B cell (primary cell): ENCODE data around the gene SLC5A2. TPM values are rescaled to one million over a fixed set of nuclear protein-coding genes. Genes with fewer than 3 reads are reported as not detected.

Experiments used
- ATAC-seq: fragments of 200-7000 bp; cut with Tn5 transposase; one replicate; pipeline ENCODE4 v1.10.0; 2021; ENCODE audit warnings: low read depth, mild to moderate bottlenecking, moderate number of reproducible peaks, moderate library complexity
- CTCF ChIA-PET: fragments of 350-600 bp; sonication (Branson Sonifier 250); formaldehyde crosslinking; loops from one replicate; lab custom pipeline; 2021; ENCODE audit warnings: antibody characterized with exemption, inconsistent platforms; lab: Charles Lee
- POLR2A ChIA-PET: fragments of 350-600 bp; sonication (Branson Sonifier 250); formaldehyde crosslinking; loops from one replicate; lab custom pipeline; 2021; ENCODE audit warnings: antibody characterized with exemption; lab: Charles Lee
- DNase-seq: peaks from one replicate; pipeline ENCODE4 v3.0.0; 2013
- H2AFZ ChIP-seq: 2 replicates; pipeline ENCODE4 v1.6.1; 2012; ENCODE audit warnings: mild to moderate bottlenecking, low read depth, low read length; ENCODE audit not compliant: insufficient read depth, poor library complexity, severe bottlenecking
- H3K27ac ChIP-seq, 2 donors: 1 replicate in 1 of 2; 2 replicates in 1 of 2; pipeline ENCODE4 v1.5.1; 2012 to 2013; ENCODE audit warnings: low read length in 2 of 2, mild to moderate bottlenecking in 2 of 2, moderate library complexity in 1 of 2
- H3K27me3 ChIP-seq, 4 experiments: fragments of 200-600 bp in 1 of 4; sonication (generic) in 1 of 4; replicated peaks in 1 of 4; 1 replicate in 2 of 4; 2 replicates in 2 of 4; pipeline versions ENCODE4 v1.6.1 to v1.7.0; 2013 to 2016; ENCODE audit warnings: low read length in 3 of 4, mild to moderate bottlenecking in 2 of 4, mixed read lengths in 1 of 4, moderate library complexity in 1 of 4; ENCODE audit not compliant: insufficient read depth in 4 of 4, control insufficient read depth in 3 of 4; ENCODE audit errors: control extremely low read depth in 1 of 4
- H3K36me3 ChIP-seq, 2 experiments: replicated peaks in 1 of 2; 1 replicate in 1 of 2; 2 replicates in 1 of 2; pipeline versions ENCODE4 v1.6.1 to v1.7.1; 2013; ENCODE audit warnings: low read length in 1 of 2; ENCODE audit not compliant: insufficient read depth in 2 of 2, control insufficient read depth in 1 of 2; ENCODE audit errors: control extremely low read depth in 1 of 2, extremely low read depth in 1 of 2
- H3K4me1 ChIP-seq, 2 donors: fragments of 200-600 bp in 1 of 2; sonication (generic) in 1 of 2; 1 replicate in 1 of 2; 2 replicates in 1 of 2; pipeline versions ENCODE4 v1.5.1 to v1.6.1; 2013 to 2017; ENCODE audit warnings: low read length in 2 of 2; ENCODE audit not compliant: control insufficient read depth in 2 of 2, insufficient read depth in 2 of 2
- H3K4me2 ChIP-seq: replicated peaks from 2 replicates; pipeline ENCODE3; 2012; ENCODE audit warnings: mild to moderate bottlenecking, low read depth, low read length; ENCODE audit not compliant: poor library complexity, severe bottlenecking
- H3K4me3 ChIP-seq, 5 experiments: fragments of 200-600 bp in 1 of 5; sonication (generic) in 1 of 5; 1 replicate in 3 of 5; 2 replicates in 2 of 5; pipeline versions ENCODE4 v1.5.1 to v1.7.0; 2011 to 2016; ENCODE audit warnings: low read length in 4 of 5, mild to moderate bottlenecking in 4 of 5, low read depth in 2 of 5, control low read depth in 1 of 5, moderate library complexity in 1 of 5; ENCODE audit not compliant: insufficient read depth in 1 of 5; ENCODE audit errors: control extremely low read depth in 1 of 5, extremely low read depth in 1 of 5
- H3K79me2 ChIP-seq: fragments of 200-600 bp; sonication (generic); one replicate; pipeline ENCODE4 v1.6.0; 2016; ENCODE audit warnings: low read length; ENCODE audit not compliant: control insufficient read depth, insufficient read depth
- H3K9ac ChIP-seq: fragments of 200-600 bp; sonication (generic); 2 replicates; pipeline ENCODE4 v1.6.1; 2017; ENCODE audit warnings: mild to moderate bottlenecking, low read length, moderate library complexity
- H3K9me3 ChIP-seq, 3 donors: one replicate each; pipeline versions ENCODE4 v1.6.1 to v1.7.1; 2013; ENCODE audit warnings: low read length in 2 of 3; ENCODE audit not compliant: control insufficient read depth in 2 of 3, insufficient read depth in 1 of 3; ENCODE audit errors: control extremely low read depth in 1 of 3
- H4K20me1 ChIP-seq: 2 replicates; pipeline ENCODE4 v1.6.0; 2012; ENCODE audit warnings: mild to moderate bottlenecking, low read length; ENCODE audit not compliant: insufficient read depth, control insufficient read depth, poor library complexity, severe bottlenecking
- H3K27ac Mint-ChIP-seq: one replicate; pipeline ENCODE4 v1.8.0; 2021; ENCODE audit warnings: mixed read lengths
- H3K27me3 Mint-ChIP-seq: one replicate; pipeline ENCODE4 v1.8.0; 2021; ENCODE audit warnings: mixed read lengths
- H3K4me1 Mint-ChIP-seq: one replicate; pipeline ENCODE4 v1.8.0; 2021; ENCODE audit warnings: mixed read lengths
- H3K4me3 Mint-ChIP-seq: one replicate; pipeline ENCODE4 v1.8.0; 2021; ENCODE audit warnings: mixed read lengths
- H3K9me3 Mint-ChIP-seq: one replicate; pipeline ENCODE4 v1.8.0; 2022; ENCODE audit warnings: mixed read lengths; ENCODE audit not compliant: insufficient read depth
- CTCF ChIP-seq: fragments of 200-600 bp; IDR thresholded peaks from one replicate; pipeline ENCODE4 v1.8.0; 2022; ENCODE audit warnings: antibody characterized with exemption, mild to moderate bottlenecking
- EZH2 ChIP-seq: IDR thresholded peaks from 2 replicates; pipeline ENCODE4 v1.6.1; 2012; ENCODE audit warnings: borderline replicate concordance, low read depth, mild to moderate bottlenecking, moderate library complexity, low read length; ENCODE audit not compliant: insufficient read depth, poor library complexity, severe bottlenecking
- whole genome bisulfite sequencing: methylation state at CpG from one replicate; pipeline ENCODE4 v1.1.5; 2013; ENCODE audit warnings: missing lambda C conversion rate; ENCODE audit not compliant: insufficient coverage; 5-methylcytosine and 5-hydroxymethylcytosine counted together
- intact Hi-C: fragments of 100-400 bp; cut with micrococcal nuclease; formaldehyde crosslinking; loops from one replicate; pipeline ENCODE4 v1.10.0; 2022
- polyA plus RNA-seq: library from polyadenylated mRNA; depleted of rRNA; stranded (reverse); fragments of >200 nt; gene quantifications from 2 replicates; pipeline ENCODE4 v1.2.3, GENCODE V29; 2012
- total RNA-seq, 2 donors: library from RNA; stranded (reverse); fragments of 120-200 nt in 1 of 2; gene quantifications; 1 replicate in 1 of 2; 2 replicates in 1 of 2; pipeline versions ENCODE4 v1.2.3 to v1.2.4, GENCODE V29; 2013 to 2022

The SLC5A2 gene
- total and polyA plus RNA-seq, 2 donors (not counting 1 experiment from before 2014, with no cell fraction given) = 0.67 to 0.69 TPM

- Histone ChIP-seq H3K9ac (no peak overlapping the region), H3K79me2 (peaks cover 22% of the 10 kb centered on the region), H3K27ac (no peak overlapping the region), H3K9me3 (no peaks in the 10 kb centered on the region), H3K4me3 (no peak overlapping the region), H4K20me1 (peaks cover 9% of the 10 kb centered on the region), H3K4me2 (no peak overlapping the region), H3K36me3 (peaks cover 0 to 61% of the 10 kb centered on the region in 2 experiments), H3K27me3 (no peaks in the 10 kb centered on the region), H2AFZ (no peak overlapping the region), H3K4me1 (no peaks in the 10 kb centered on the region)
- Mint-ChIP-seq H3K9me3 (no peaks in the 10 kb centered on the region), H3K4me1 (no peaks in the 10 kb centered on the region), H3K27ac (no peak overlapping the region), H3K27me3 (no peaks in the 10 kb centered on the region), H3K4me3 (no peak overlapping the region)
- ATAC-seq (no peak), DNase-seq (no peak)
- POLR2A ChIA-PET = no interaction called here
- intact Hi-C loops = no loop called here
- 98% methylated on average over 8 of the region's 10 CpGs for WGBS
- no peak for TF ChIP-seq EZH2
- TF ChIP-seq CTCF = no peak
- CTCF ChIA-PET = no interaction called here
Observed at GRCh38 chr16:31496670-31497069, 13.7 kb downstream of the SLC5A2 start.

GRCh38 chr16:31498493-31498892, 15.6 kb downstream of the SLC5A2 start:
- H3K27ac Mint-ChIP-seq = no peak overlapping the region
- Histone ChIP-seq H3K27ac (no peak overlapping the region), H3K4me3 (no peak overlapping the region), H4K20me1 (peaks cover 9% of the 10 kb centered on the region), H3K79me2 (peaks cover 22% of the 10 kb centered on the region), H3K27me3 (no peaks in the 10 kb centered on the region), H3K4me2 (no peak overlapping the region), H3K4me1 (no peaks in the 10 kb centered on the region), H2AFZ (no peak overlapping the region), H3K9ac (no peak overlapping the region), H3K36me3 (peaks cover 0 to 44% of the 10 kb centered on the region in 2 experiments), H3K9me3 (no peaks in the 10 kb centered on the region)
- ChIA-PET CTCF (no interaction called here), POLR2A (interaction anchor here (1.2 kb wide), 1 partner anchor 10 kb away, joined by 3 read pairs; the partner anchor contains the start of gene RUSF1)
- H3K9me3 Mint-ChIP-seq = no peaks in the 10 kb centered on the region
- ATAC-seq (no peak), DNase-seq (no peak)
- intact Hi-C loops = no loop called here
- H3K4me1 Mint-ChIP-seq = no peaks in the 10 kb centered on the region
- no peak overlapping the region for H3K4me3 Mint-ChIP-seq
- over 99% methylated on average over 8 of the region's 8 CpGs for WGBS
- no peak for TF ChIP-seq EZH2
- TF ChIP-seq CTCF = no peak
- H3K27me3 Mint-ChIP-seq = no peaks in the 10 kb centered on the region
